HEK293 (cell line): ENCODE measurements around the gene SNTB2.

Source experiments
- CTCF ChIA-PET: fragments of 350-600 bp; formaldehyde crosslinking; extraction: SDS; loops from one replicate; lab custom pipeline; 2021; ENCODE audit warnings: antibody characterized with exemption; lab: Yijun Ruan, JAX
- POLR2A ChIA-PET: fragments of 300-600 bp; formaldehyde crosslinking; extraction: SDS; loops from one replicate; lab custom pipeline; 2020; ENCODE audit warnings: antibody characterized with exemption, inconsistent platforms; lab: Yijun Ruan, JAX
- H3K27ac ChIP-seq: fragments of 200-500 bp; sonication (Bioruptor generic); 2 replicates; pipeline ENCODE4 v1.5.1; 2014; ENCODE audit warnings: low read depth, low read length, control low read depth, inconsistent platforms; ENCODE audit errors: extremely low read depth
- H3K36me3 ChIP-seq, 2 experiments: fragments of 200-500 bp in 1 of 2; sonication (Bioruptor generic) in 1 of 2; 1 replicate in 1 of 2; 2 replicates in 1 of 2; pipeline ENCODE4 v1.5.1; 2014 to 2017; ENCODE audit warnings: inconsistent platforms in 2 of 2, low read length in 2 of 2; ENCODE audit not compliant: control insufficient read depth in 2 of 2, insufficient read depth in 1 of 2
- H3K4me1 ChIP-seq: fragments of 200-500 bp; sonication (Bioruptor generic); 2 replicates; pipeline ENCODE4 v1.5.1; 2014; ENCODE audit warnings: mild to moderate bottlenecking, low read length, inconsistent platforms; ENCODE audit not compliant: control insufficient read depth, insufficient read depth
- H3K4me3 ChIP-seq: 2 replicates; pipeline ENCODE4 v1.5.1; 2011; ENCODE audit warnings: low read depth, mild to moderate bottlenecking, control low read depth, low read length, moderate library complexity
- H3K9me3 ChIP-seq: fragments of 200-500 bp; sonication (Bioruptor generic); 2 replicates; pipeline ENCODE4 v1.5.1; 2014; ENCODE audit warnings: low read depth, low read length, inconsistent platforms; ENCODE audit not compliant: control insufficient read depth, insufficient read depth
- GLIS1 ChIP-seq: fragments of 450-650 bp; formaldehyde crosslinking; IDR thresholded peaks from 2 replicates; pipeline ENCODE4 v1.5.1; 2016; ENCODE audit warnings: missing biosample characterization, missing genetic modification characterization
- HOXC10 ChIP-seq: sonication (generic); formaldehyde crosslinking; IDR thresholded peaks from 2 replicates; pipeline ENCODE4 v1.8.1; 2023; ENCODE audit warnings: mild to moderate bottlenecking, missing genetic modification reagents
- SP7 ChIP-seq: fragments of 450-650 bp; formaldehyde crosslinking; IDR thresholded peaks from 2 replicates; pipeline ENCODE4 v1.5.1; 2016; ENCODE audit warnings: missing biosample characterization, missing genetic modification characterization
- TRIM28 ChIP-seq: IDR thresholded peaks from 2 replicates; pipeline ENCODE4 v1.6.1; 2011; ENCODE audit warnings: low read length, control low read depth, borderline replicate concordance
- TSHZ1 ChIP-seq: fragments of 450-650 bp; formaldehyde crosslinking; IDR thresholded peaks from 2 replicates; pipeline ENCODE4 v1.5.1; 2016; ENCODE audit warnings: missing biosample characterization, missing genetic modification characterization, borderline replicate concordance
- YY1 ChIP-seq: fragments of 450-650 bp; formaldehyde crosslinking; IDR thresholded peaks from 2 replicates; pipeline ENCODE4 v1.5.1; 2018; ENCODE audit warnings: missing biosample characterization, missing genetic modification characterization
- ZBTB17 ChIP-seq: fragments of 450-650 bp; formaldehyde crosslinking; IDR thresholded peaks from 2 replicates; pipeline ENCODE4 v1.5.1; 2016; ENCODE audit warnings: missing biosample characterization, missing genetic modification characterization
- ZFP3 ChIP-seq: fragments of 450-650 bp; formaldehyde crosslinking; IDR thresholded peaks from 2 replicates; pipeline ENCODE4 v1.5.1; 2016; ENCODE audit warnings: low read depth, missing biosample characterization, missing genetic modification characterization
- ZIC2 ChIP-seq: fragments of 450-650 bp; formaldehyde crosslinking; IDR thresholded peaks from 2 replicates; pipeline ENCODE4 v1.5.1; 2016; ENCODE audit warnings: missing biosample characterization, missing genetic modification characterization
- ZNF221 ChIP-seq: fragments of 450-650 bp; formaldehyde crosslinking; IDR thresholded peaks from 2 replicates; pipeline ENCODE4 v1.5.1; 2017; ENCODE audit warnings: missing biosample characterization, missing genetic modification characterization, borderline replicate concordance
- ZNF248 ChIP-seq: fragments of 450-650 bp; formaldehyde crosslinking; IDR thresholded peaks from 2 replicates; pipeline ENCODE4 v1.5.1; 2017; ENCODE audit warnings: missing biosample characterization, missing genetic modification characterization
- ZNF48 ChIP-seq: fragments of 450-650 bp; formaldehyde crosslinking; IDR thresholded peaks from 2 replicates; pipeline ENCODE4 v1.5.1; 2016; ENCODE audit warnings: missing biosample characterization, missing genetic modification characterization
- ZNF596 ChIP-seq: fragments of 450-650 bp; IDR thresholded peaks from 2 replicates; pipeline ENCODE4 v1.5.0; 2018; ENCODE audit warnings: missing biosample characterization, mild to moderate bottlenecking, missing genetic modification characterization, moderate library complexity
- ZNF692 ChIP-seq: fragments of 450-650 bp; formaldehyde crosslinking; IDR thresholded peaks from 2 replicates; pipeline ENCODE4 v1.5.1; 2016; ENCODE audit warnings: missing biosample characterization, missing genetic modification characterization
- ZNF777 ChIP-seq: fragments of 450-650 bp; formaldehyde crosslinking; IDR thresholded peaks from 2 replicates; pipeline ENCODE4 v1.5.1; 2017; ENCODE audit warnings: missing biosample characterization, missing genetic modification characterization, borderline replicate concordance
- TF ChIP-seq, protein P1 (sequence below): fragments of 450-650 bp; IDR thresholded peaks from 2 replicates; pipeline ENCODE4 v1.5.1; 2018; ENCODE audit warnings: missing biosample characterization, mild to moderate bottlenecking, missing genetic modification characterization
- TF ChIP-seq, protein P2 (sequence below): fragments of 450-650 bp; IDR thresholded peaks from 2 replicates; pipeline ENCODE4 v1.5.1; 2018; ENCODE audit warnings: missing biosample characterization, missing genetic modification characterization

SNTB2 gene

DNA sequence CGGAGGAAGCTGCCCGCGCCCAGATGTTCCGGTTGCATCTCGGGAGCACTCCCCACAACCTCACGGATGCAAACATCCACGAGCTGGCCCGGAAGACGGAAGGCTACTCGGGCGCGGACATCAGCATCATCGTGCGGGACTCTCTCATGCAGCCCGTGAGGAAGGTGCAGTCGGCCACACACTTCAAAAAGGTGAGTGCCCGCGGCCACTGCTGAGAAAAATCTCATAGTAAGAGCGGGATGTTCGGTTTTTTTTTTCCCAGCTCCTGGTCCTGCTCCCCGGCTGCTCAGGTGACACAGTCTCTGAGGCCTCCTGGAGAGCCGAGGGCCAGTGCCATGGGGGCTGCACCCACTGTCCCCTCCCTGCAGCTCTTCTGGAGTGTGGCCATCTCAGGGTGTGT, 134.1 kb downstream of the SNTB2 start:
- Histone ChIP-seq H3K9me3 (no peaks in the 10 kb centered on the region), H3K4me3 (no peak overlapping the region), H3K27ac (no peak overlapping the region; the same call in 1 of the 2 replicates), H3K4me1 (peaks cover 4% of the 10 kb centered on the region; the same call in 1 of the 2 replicates), H3K36me3 (peaks cover 13 to 93% of the 10 kb centered on the region in 2 experiments; a peak in 2 of 3 replicates)
- POLR2A ChIA-PET = no interaction called here
- TF ChIP-seq ZNF596 (no peak), HOXC10 (CRISPR knock-in tag) (no peak), ZFP3 (tag by site-specific recombination) (no peak), ZNF221 (tag by site-specific recombination) (no peak), ZNF48 (no peak), YY1 (no peak), ZNF248 (no peak), ZNF777 (no peak), ZBTB17 (tag by site-specific recombination) (no peak), ZNF692 (tag by site-specific recombination) (no peak)
- TF ChIP-seq, protein P1, sequence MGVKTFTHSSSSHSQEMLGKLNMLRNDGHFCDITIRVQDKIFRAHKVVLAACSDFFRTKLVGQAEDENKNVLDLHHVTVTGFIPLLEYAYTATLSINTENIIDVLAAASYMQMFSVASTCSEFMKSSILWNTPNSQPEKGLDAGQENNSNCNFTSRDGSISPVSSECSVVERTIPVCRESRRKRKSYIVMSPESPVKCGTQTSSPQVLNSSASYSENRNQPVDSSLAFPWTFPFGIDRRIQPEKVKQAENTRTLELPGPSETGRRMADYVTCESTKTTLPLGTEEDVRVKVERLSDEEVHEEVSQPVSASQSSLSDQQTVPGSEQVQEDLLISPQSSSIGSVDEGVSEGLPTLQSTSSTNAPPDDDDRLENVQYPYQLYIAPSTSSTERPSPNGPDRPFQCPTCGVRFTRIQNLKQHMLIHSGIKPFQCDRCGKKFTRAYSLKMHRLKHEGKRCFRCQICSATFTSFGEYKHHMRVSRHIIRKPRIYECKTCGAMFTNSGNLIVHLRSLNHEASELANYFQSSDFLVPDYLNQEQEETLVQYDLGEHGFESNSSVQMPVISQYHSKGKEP = no peak
- CTCF ChIA-PET = no interaction called here

- Histone ChIP-seq H3K36me3 (peaks cover 13 to 91% of the 10 kb centered on the region in 2 experiments; a peak in 2 of 3 replicates), H3K9me3 (no peaks in the 10 kb centered on the region), H3K4me3 (no peak overlapping the region), H3K27ac (no peak overlapping the region), H3K4me1 (peaks cover 4% of the 10 kb centered on the region; the same call in 1 of the 2 replicates)
- POLR2A ChIA-PET = no interaction called here
- TF ChIP-seq, protein P2, sequence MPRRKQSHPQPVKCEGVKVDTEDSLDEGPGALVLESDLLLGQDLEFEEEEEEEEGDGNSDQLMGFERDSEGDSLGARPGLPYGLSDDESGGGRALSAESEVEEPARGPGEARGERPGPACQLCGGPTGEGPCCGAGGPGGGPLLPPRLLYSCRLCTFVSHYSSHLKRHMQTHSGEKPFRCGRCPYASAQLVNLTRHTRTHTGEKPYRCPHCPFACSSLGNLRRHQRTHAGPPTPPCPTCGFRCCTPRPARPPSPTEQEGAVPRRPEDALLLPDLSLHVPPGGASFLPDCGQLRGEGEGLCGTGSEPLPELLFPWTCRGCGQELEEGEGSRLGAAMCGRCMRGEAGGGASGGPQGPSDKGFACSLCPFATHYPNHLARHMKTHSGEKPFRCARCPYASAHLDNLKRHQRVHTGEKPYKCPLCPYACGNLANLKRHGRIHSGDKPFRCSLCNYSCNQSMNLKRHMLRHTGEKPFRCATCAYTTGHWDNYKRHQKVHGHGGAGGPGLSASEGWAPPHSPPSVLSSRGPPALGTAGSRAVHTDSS = no peak
- TF ChIP-seq, protein P1 = no peak
- TF ChIP-seq TRIM28 (no peak), TSHZ1 (tag by site-specific recombination) (no peak), ZIC2 (peak; percentile 30; the same call in 1 of the 2 replicates), SP7 (tag by site-specific recombination) (peak; percentile 50), GLIS1 (tag by site-specific recombination) (peak; percentile 30; the same call in 1 of the 2 replicates)
- CTCF ChIA-PET = no interaction called here
Observed at GRCh38 chr16:69322343-69322742, 135.4 kb downstream of the SNTB2 start.
